Calu3 (cell line): ENCODE data around the gene UNC13B. TPM values are rescaled to one million over a fixed set of nuclear protein-coding genes. Genes with fewer than 3 reads are reported as not detected.

Experiments
- BruUV-seq: library from RNA; stranded (reverse); fragments of 400-500 nt; replicated peaks from 2 replicates; lab custom pipeline; 2021; lab: Mats Ljungman, UMichigan
- CTCF ChIA-PET: fragments of 300-600 bp; sonication (Branson Sonifier 250); formaldehyde crosslinking; loops from one replicate; lab custom pipeline; 2022; ENCODE audit warnings: antibody characterized with exemption; lab: Charles Lee
- DNase-seq: peaks from one replicate; pipeline ENCODE4 v3.0.0; 2022
- H3K27ac Mint-ChIP-seq: one replicate; pipeline ENCODE4 v1.8.0; 2022; ENCODE audit warnings: mixed read lengths; ENCODE audit not compliant: unreplicated experiment
- H3K27me3 Mint-ChIP-seq: one replicate; pipeline ENCODE4 v1.8.0; 2022; ENCODE audit warnings: mixed read lengths; ENCODE audit not compliant: unreplicated experiment
- H3K36me3 Mint-ChIP-seq: one replicate; pipeline ENCODE4 v1.8.0; 2022; ENCODE audit warnings: mild to moderate bottlenecking, moderate library complexity, mixed read lengths; ENCODE audit not compliant: insufficient read depth, unreplicated experiment
- H3K4me1 Mint-ChIP-seq: one replicate; pipeline ENCODE4 v1.8.0; 2022; ENCODE audit warnings: mild to moderate bottlenecking, low read depth, mixed read lengths; ENCODE audit not compliant: unreplicated experiment
- H3K4me3 Mint-ChIP-seq: one replicate; pipeline ENCODE4 v1.8.0; 2022; ENCODE audit warnings: mild to moderate bottlenecking, low read depth, moderate library complexity, mixed read lengths; ENCODE audit not compliant: unreplicated experiment
- H3K9me3 Mint-ChIP-seq: one replicate; pipeline ENCODE4 v1.8.0; 2022; ENCODE audit warnings: low read depth, mixed read lengths; ENCODE audit not compliant: unreplicated experiment
- CTCF ChIP-seq: fragments of 200-600 bp; IDR thresholded peaks from one replicate; pipeline ENCODE4 v1.8.0; 2022; ENCODE audit warnings: antibody characterized with exemption; ENCODE audit not compliant: unreplicated experiment
- intact Hi-C: fragments of 100-400 bp; cut with micrococcal nuclease; formaldehyde crosslinking; loops from one replicate; pipeline ENCODE4 v1.10.0; 2022; ENCODE audit not compliant: unreplicated experiment
- total RNA-seq: library from RNA; stranded (reverse); gene quantifications from 2 replicates; pipeline ENCODE4 v1.2.3, GENCODE V29; 2022

UNC13B gene
- total RNA-seq, 1 experiment from 2014 or later: 20.4 TPM

GRCh38 chr9:35114840-35115628 lies 46.8 kb upstream of the UNC13B start:
- Mint-ChIP-seq H3K4me3 (peak overlapping the region; percentile 89), H3K9me3 (peaks cover 2% of the 10 kb centered on the region), H3K4me1 (peaks cover 35% of the 10 kb centered on the region), H3K27me3 (no peaks in the 10 kb centered on the region), H3K36me3 (peaks cover 58% of the 10 kb centered on the region), H3K27ac (peak overlapping the region; percentile 61)
- intact Hi-C loops: loop anchor here (5.0 kb wide), 1 partner anchor 307 kb away; no protein-coding TSS in a partner anchor
- TSS peak; percentile 40 for BruUV-seq
- peak; percentile 18 for DNase-seq
- CTCF ChIA-PET: interaction anchor here (0.8 to 2.4 kb wide), 5 partner anchors 11 to 358 kb away, joined by 3 to 34 read pairs (median 3); partner anchors contain the start of genes STOML2 and UNC13B
- no peak for TF ChIP-seq CTCF

GRCh38 chr9:35115680-35116538 lies 45.9 kb upstream of the UNC13B start, which contains the start of gene ATOSB:
ATOSB (minus strand) TSS chr9:35115862; CDS start chr9:35108274, 7,588 bp downstream.
- CTCF ChIA-PET: interaction anchor here (0.8 to 2.4 kb wide), 6 partner anchors 12 to 357 kb away, joined by 3 to 34 read pairs (median 4); partner anchors contain the start of genes STOML2 and UNC13B
- DNase-seq: peak; percentile 95
- intact Hi-C loops: loop anchor here (1.0 kb wide), 2 partner anchors 142 to 361 kb away; no protein-coding TSS in a partner anchor
- no TSS peak for BruUV-seq
- Mint-ChIP-seq H3K27me3 (no peaks in the 10 kb centered on the region), H3K4me3 (peak within 1 kb of the TSS; percentile 89), H3K4me1 (peaks cover 30% of the 10 kb centered on the region), H3K9me3 (peaks cover 2% of the 10 kb centered on the region), H3K36me3 (peaks cover 52% of the 10 kb centered on the region), H3K27ac (peak within 1 kb of the TSS; percentile 61)
- TF ChIP-seq CTCF: no peak

- no TSS peak for BruUV-seq
- peak overlapping the region; percentile 61 for H3K27ac Mint-ChIP-seq
- intact Hi-C loops: loop anchor here (1.0 kb wide), 2 partner anchors 142 to 361 kb away; no protein-coding TSS in a partner anchor
- H3K27me3 Mint-ChIP-seq: no peaks in the 10 kb centered on the region
- peaks cover 2% of the 10 kb centered on the region for H3K9me3 Mint-ChIP-seq
- H3K36me3 Mint-ChIP-seq: peaks cover 45% of the 10 kb centered on the region
- no peak for DNase-seq
- CTCF ChIA-PET: interaction anchor here (0.9 to 2.4 kb wide), 5 partner anchors 45 to 360 kb away, joined by 3 to 34 read pairs (median 5); partner anchors contain the start of gene UNC13B
- H3K4me3 Mint-ChIP-seq: peak overlapping the region; percentile 89
- no peak for TF ChIP-seq CTCF
- peaks cover 30% of the 10 kb centered on the region for H3K4me1 Mint-ChIP-seq
Measured at GRCh38 chr9:35116539-35116897, 45.3 kb upstream of the UNC13B start.
